Breast epithelium (tissue), 3 donors: Measurements from ENCODE around the gene ZNF503.

ENCODE experiments used
- CTCF ChIP-seq, 3 donors: fragments of 450-650 bp; IDR thresholded peaks; one replicate each; pipeline ENCODE4 v1.5.1; 2016 to 2017; ENCODE audit warnings: antibody characterized with exemption in 3 of 3, mild to moderate bottlenecking in 3 of 3, moderate library complexity in 3 of 3
- POLR2A ChIP-seq: fragments of 450-650 bp; IDR thresholded peaks from one replicate; pipeline ENCODE4 v1.6.1; 2016; ENCODE audit warnings: antibody characterized with exemption, mild to moderate bottlenecking, moderate library complexity
- POLR2AphosphoS5 ChIP-seq, 3 donors: sonication (generic); formaldehyde crosslinking; IDR thresholded peaks; one replicate each; pipeline ENCODE4 v1.6.1; 2017; ENCODE audit warnings: antibody characterized with exemption in 3 of 3

- TF ChIP-seq CTCF (IDR thresholded peaks at IDR 0.05) (no peak), POLR2AphosphoS5 (IDR thresholded peaks at IDR 0.05) (no peak), POLR2A (no peak)
Measured at GRCh38 chr10:75392744-75393143, 8.8 kb downstream of the ZNF503 start.
